NCI-H345 (cell line): ENCODE measurements around the gene MATN4.

Experiments
- DNase-seq: peaks from one replicate; lab custom pipeline; 2025; lab: John Stamatoyannopoulos, UW

The MATN4 gene

GRCh38 chr20:45315672-45316071 is 7.6 kb upstream of the MATN4 start:
- DNase-seq: no peak

- DNase-seq: no peak
Measured at GRCh38 chr20:45313943-45314342, 5.8 kb upstream of the MATN4 start.

- no peak for DNase-seq
Measured at GRCh38 chr20:45313065-45313695, 5.1 kb upstream of the MATN4 start.

- no peak for DNase-seq
Measured at GRCh38 chr20:45312241-45312640, 4.1 kb upstream of the MATN4 start.

GRCh38 chr20:45311589-45312211 is 3.6 kb upstream of the MATN4 start:
- DNase-seq: no peak

GRCh38 chr20:45309075-45309474 is 976 bp upstream of the MATN4 start:
- DNase-seq: no peak

- DNase-seq: no peak
Measured at GRCh38 chr20:45307076-45307640, 941 bp downstream of the MATN4 start.

- DNase-seq: no peak
Measured at GRCh38 chr20:45306431-45306982, 1.6 kb downstream of the MATN4 start, which contains the start of gene RBPJL. Gene RBPJL, plus strand, starts transcription at chr20:45306840. Its CDS starts 83 bp downstream, at chr20:45306923.

GRCh38 chr20:45305262-45305661 is 2.8 kb downstream of the MATN4 start:
- DNase-seq: no peak

GRCh38 chr20:45304464-45304999 is 3.6 kb downstream of the MATN4 start:
- no peak for DNase-seq

- no peak for DNase-seq
Measured at GRCh38 chr20:45303586-45304463, 4.3 kb downstream of the MATN4 start.

GRCh38 chr20:45301824-45302271 is 6.3 kb downstream of the MATN4 start:
- DNase-seq: no peak

GRCh38 chr20:45300961-45301360 is 7.1 kb downstream of the MATN4 start:
- DNase-seq: peak; percentile 12

GRCh38 chr20:45299786-45300185 is 8.3 kb downstream of the MATN4 start:
- DNase-seq: no peak

GRCh38 chr20:45297786-45298497 is 10.2 kb downstream of the MATN4 start:
- DNase-seq: no peak

- DNase-seq: no peak
Measured at GRCh38 chr20:45294659-45295058, 13.4 kb downstream of the MATN4 start.

- DNase-seq: no peak
Measured at GRCh38 chr20:45294003-45294368, 14.1 kb downstream of the MATN4 start.

- DNase-seq: peak; percentile 85
Measured at GRCh38 chr20:45293041-45294002, 14.8 kb downstream of the MATN4 start.

- DNase-seq: no peak
Measured at GRCh38 chr20:45292343-45292742, 15.8 kb downstream of the MATN4 start.

GRCh38 chr20:45291526-45291925 is 16.6 kb downstream of the MATN4 start:
- DNase-seq: no peak
